Measurements from ENCODE around the gene GABRR2.

The GABRR2 gene

GRCh38 chr6:89273816-89274215, 41.3 kb downstream of the GABRR2 start:
- TF ChIP-seq ZNF513 (tag by site-specific recombination; IDR thresholded peaks at IDR 0.05) (no peak), ZNF707 (tag by site-specific recombination; IDR thresholded peaks at IDR 0.05) (no peak)
- Histone ChIP-seq H3K27ac (ENCODE audit: extremely low read depth, low read depth, low read length) (no peak overlapping the region), H3K4me3 (ENCODE audit: low read depth, low read length) (no peak overlapping the region), H3K9me3 (ENCODE audit: control insufficient read depth, insufficient read depth, low read depth, low read length) (no peaks in the 10 kb centered on the region), H3K36me3 (ENCODE audit: control insufficient read depth in 2 of 2, insufficient read depth in 1 of 2, low read length in 2 of 2) (no peaks in the 10 kb centered on the region), H3K4me1 (ENCODE audit: control insufficient read depth, insufficient read depth, low read length) (no peaks in the 10 kb centered on the region)
- ChIA-PET POLR2A (no interaction called here), CTCF (interaction anchor here (0.9 kb wide), 1 partner anchor 13 kb away, joined by 4 read pairs; no protein-coding TSS in a partner anchor)

GRCh38 chr6:89272596-89272995, 42.5 kb downstream of the GABRR2 start:
- H3K27ac ChIP-seq (ENCODE audit: extremely low read depth, low read depth, low read length) = no peak overlapping the region
- H3K4me3 ChIP-seq (ENCODE audit: low read depth, low read length) = no peak overlapping the region
- no peaks in the 10 kb centered on the region for H3K36me3 ChIP-seq (ENCODE audit: control insufficient read depth in 2 of 2, insufficient read depth in 1 of 2, low read length in 2 of 2)
- no peaks in the 10 kb centered on the region for H3K9me3 ChIP-seq (ENCODE audit: control insufficient read depth, insufficient read depth, low read depth, low read length)
- POLR2A ChIA-PET = no interaction called here
- H3K4me1 ChIP-seq (ENCODE audit: control insufficient read depth, insufficient read depth, low read length) = no peaks in the 10 kb centered on the region
- TF ChIP-seq GLIS2 (tag by site-specific recombination; IDR thresholded peaks at IDR 0.05) (no peak), BCL6B (tag by site-specific recombination; IDR thresholded peaks at IDR 0.05) (no peak), KLF10 (tag by site-specific recombination; IDR thresholded peaks at IDR 0.05) (no peak)
- CTCF ChIA-PET = interaction anchor here (0.7 to 5.8 kb wide), 3 partner anchors 10 to 1208 kb away, joined by 3 to 32 read pairs (median 3); no protein-coding TSS in a partner anchor

GRCh38 chr6:89270951-89271721, 44.0 kb downstream of the GABRR2 start:
- no peaks in the 10 kb centered on the region for H3K9me3 ChIP-seq (ENCODE audit: control insufficient read depth, insufficient read depth, low read depth, low read length)
- CTCF ChIA-PET = interaction anchor here (1.2 to 5.8 kb wide), 2 partner anchors 11 kb away, joined by 7 to 32 read pairs; no protein-coding TSS in a partner anchor
- H3K36me3 ChIP-seq (ENCODE audit: control insufficient read depth in 2 of 2, insufficient read depth in 1 of 2, low read length in 2 of 2) = no peaks in the 10 kb centered on the region
- POLR2A ChIA-PET = no interaction called here
- no peaks in the 10 kb centered on the region for H3K4me1 ChIP-seq (ENCODE audit: control insufficient read depth, insufficient read depth, low read length)
- no peak overlapping the region for H3K4me3 ChIP-seq (ENCODE audit: low read depth, low read length)
- TF ChIP-seq EGR2 (tag by site-specific recombination; IDR thresholded peaks at IDR 0.05; ENCODE audit: low read depth) (0 out of 2 replicates have a peak, but pooled peaks have one; percentile 10), ZNF621 (tag by site-specific recombination; IDR thresholded peaks at IDR 0.05) (no peak)
- H3K27ac ChIP-seq (ENCODE audit: extremely low read depth, low read depth, low read length) = no peak overlapping the region

GRCh38 chr6:89269981-89270380, 45.1 kb downstream of the GABRR2 start:
- ChIA-PET POLR2A (no interaction called here), CTCF (interaction anchor here (1.2 to 5.8 kb wide), 2 partner anchors 10 to 12 kb away, joined by 7 to 32 read pairs; no protein-coding TSS in a partner anchor)
- no peaks in the 10 kb centered on the region for H3K36me3 ChIP-seq (ENCODE audit: control insufficient read depth in 2 of 2, insufficient read depth in 1 of 2, low read length in 2 of 2)
- H3K27ac ChIP-seq (ENCODE audit: extremely low read depth, low read depth, low read length) = no peak overlapping the region
- H3K4me3 ChIP-seq (ENCODE audit: low read depth, low read length) = no peak overlapping the region
- TF ChIP-seq ZNF37A (tag by site-specific recombination; IDR thresholded peaks at IDR 0.05) (no peak), ZNF175 (tag by site-specific recombination; IDR thresholded peaks at IDR 0.05) (no peak), PRDM1 (tag by site-specific recombination; IDR thresholded peaks at IDR 0.05) (no peak), ZNF324 (tag by site-specific recombination; IDR thresholded peaks at IDR 0.05) (no peak), ZBTB11 (tag by site-specific recombination; conservative IDR thresholded peaks at IDR 0.05; ENCODE audit: low read depth) (no peak), OSR2 (tag by site-specific recombination; IDR thresholded peaks at IDR 0.05) (no peak), ZNF2 (tag by site-specific recombination; IDR thresholded peaks at IDR 0.05) (no peak), ZNF558 (tag by site-specific recombination; IDR thresholded peaks at IDR 0.05) (no peak), ZSCAN18 (tag by site-specific recombination; IDR thresholded peaks at IDR 0.05) (no peak), ZBTB48 (tag by site-specific recombination; IDR thresholded peaks at IDR 0.05) (no peak), ZNF169 (tag by site-specific recombination; IDR thresholded peaks at IDR 0.05) (no peak), WT1 (tag by site-specific recombination; IDR thresholded peaks at IDR 0.05) (no peak), ZNF624 (tag by site-specific recombination; IDR thresholded peaks at IDR 0.05) (no peak)
- no peaks in the 10 kb centered on the region for H3K4me1 ChIP-seq (ENCODE audit: control insufficient read depth, insufficient read depth, low read length)
- H3K9me3 ChIP-seq (ENCODE audit: control insufficient read depth, insufficient read depth, low read depth, low read length) = no peaks in the 10 kb centered on the region
